Cardiac muscle cell (in vitro differentiated cells and primary cell): ENCODE measurements around the gene ZNF579. TPM values are rescaled to one million over a fixed set of nuclear protein-coding genes. Genes with fewer than 3 reads are reported as not detected.
A peak's percentile ranks its signal among the peaks of the same experiment; 100 is the strongest.
"Not testable (repeated sequence)": the region's sequence is repeated elsewhere in the genome, so short reads cannot be mapped to it uniquely, and the experiment has no call there.

ENCODE experiments used
- DNase-seq, 2 donors: peaks; one replicate each; pipeline versions ENCODE4 v3.0.0 to v3.0.0-alpha.2; 2010 to 2017; ENCODE audit warnings: low read depth in 1 of 2, low spot score in 1 of 2
- H3K27ac ChIP-seq: fragments of 200-600 bp; sonication (generic); 2 replicates; pipeline ENCODE4 v1.5.1; 2016
- H3K27me3 ChIP-seq: fragments of 200-600 bp; sonication (generic); 2 replicates; pipeline ENCODE4 v1.6.0; 2016; ENCODE audit warnings: control low read depth
- H3K36me3 ChIP-seq: fragments of 200-600 bp; sonication (generic); 2 replicates; pipeline ENCODE4 v1.5.1; 2016; ENCODE audit warnings: control low read depth
- H3K4me1 ChIP-seq: fragments of 200-600 bp; sonication (generic); 2 replicates; pipeline ENCODE4 v1.8.1; 2017; ENCODE audit warnings: low read depth, mild to moderate bottlenecking, mixed run types
- H3K4me3 ChIP-seq: fragments of 200-600 bp; sonication (generic); 2 replicates; pipeline ENCODE4 v1.5.1; 2016; ENCODE audit warnings: mild to moderate bottlenecking
- H3K9me3 ChIP-seq: fragments of 200-600 bp; sonication (generic); 2 replicates; pipeline ENCODE4 v1.5.1; 2017; ENCODE audit warnings: low read depth, mild to moderate bottlenecking, control low read depth
- CTCF ChIP-seq: IDR thresholded peaks from 2 replicates; pipeline ENCODE4 v1.5.1; 2012; ENCODE audit warnings: low read depth, mild to moderate bottlenecking, low read length
- polyA plus RNA-seq: library from polyadenylated mRNA; unstranded; fragments of >200 nt; fragmentation: Nextera tagmentation; extraction: Ambion mirVana; gene quantifications from 2 replicates; pipeline ENCODE4 v1.2.1, GENCODE V29; 2016
- total RNA-seq: library from RNA; depleted of rRNA; stranded (reverse); fragments of >200 nt; gene quantifications from 2 replicates; pipeline ENCODE4 v1.2.3, GENCODE V29; 2016

The ZNF579 gene
- total and polyA plus RNA-seq, 2 experiments from 2014 or later, result 10.3 to 14.9 TPM

- Histone ChIP-seq H3K9me3 (no peaks in the 10 kb centered on the region), H3K27ac (no peak overlapping the region), H3K36me3 (peaks cover 8% of the 10 kb centered on the region), H3K4me3 (peak overlapping the region; percentile 72), H3K27me3 (no peaks in the 10 kb centered on the region), H3K4me1 (no peaks in the 10 kb centered on the region)
- DNase-seq, result no peak
- TF ChIP-seq CTCF, result no peak
These were observed 1.6 kb downstream of the ZNF579 start for GRCh38 chr19:55578761-55579747.

GRCh38 chr19:55578031-55578760 is 2.5 kb downstream of the ZNF579 start:
- Histone ChIP-seq H3K4me1 (no peaks in the 10 kb centered on the region), H3K27ac (no peak overlapping the region), H3K36me3 (peaks cover 8% of the 10 kb centered on the region), H3K27me3 (no peaks in the 10 kb centered on the region), H3K4me3 (no peak overlapping the region), H3K9me3 (no peaks in the 10 kb centered on the region)
- no peak for TF ChIP-seq CTCF
- no peak for DNase-seq

- no peak for TF ChIP-seq CTCF
- no peak overlapping the region for H3K27ac ChIP-seq
- no peaks in the 10 kb centered on the region for H3K9me3 ChIP-seq
- H3K4me1 ChIP-seq, result no peaks in the 10 kb centered on the region
- no peak for DNase-seq
- peaks cover 8% of the 10 kb centered on the region for H3K36me3 ChIP-seq
- H3K4me3 ChIP-seq, result no peak overlapping the region
- no peaks in the 10 kb centered on the region for H3K27me3 ChIP-seq
These were observed 3.9 kb downstream of the ZNF579 start for GRCh38 chr19:55576746-55577145.

DNA sequence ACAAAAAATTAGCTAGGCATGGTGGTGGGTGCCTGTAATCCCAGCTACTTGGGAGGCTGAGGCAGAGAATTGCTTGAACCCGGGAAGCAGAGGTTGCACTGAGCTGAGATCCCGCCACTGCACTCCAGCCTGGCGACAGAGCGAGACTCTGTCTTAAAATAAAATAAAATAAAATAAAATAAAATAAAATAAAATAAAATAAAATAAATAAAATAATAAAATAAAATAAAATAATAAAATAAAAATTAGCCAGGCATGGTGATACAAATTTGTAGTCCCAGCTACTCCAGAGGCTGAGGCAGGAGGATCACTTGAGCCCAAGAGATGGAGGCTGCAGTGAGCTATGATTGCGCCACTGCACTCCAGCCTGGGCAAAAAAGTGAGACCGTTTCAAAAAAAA is 6.7 kb downstream of the ZNF579 start:
- H3K4me1 ChIP-seq, H3K27ac ChIP-seq, H3K27me3 ChIP-seq, DNase-seq, H3K9me3 ChIP-seq, H3K36me3 ChIP-seq, H3K4me3 ChIP-seq: not testable (repeated sequence)

DNA sequence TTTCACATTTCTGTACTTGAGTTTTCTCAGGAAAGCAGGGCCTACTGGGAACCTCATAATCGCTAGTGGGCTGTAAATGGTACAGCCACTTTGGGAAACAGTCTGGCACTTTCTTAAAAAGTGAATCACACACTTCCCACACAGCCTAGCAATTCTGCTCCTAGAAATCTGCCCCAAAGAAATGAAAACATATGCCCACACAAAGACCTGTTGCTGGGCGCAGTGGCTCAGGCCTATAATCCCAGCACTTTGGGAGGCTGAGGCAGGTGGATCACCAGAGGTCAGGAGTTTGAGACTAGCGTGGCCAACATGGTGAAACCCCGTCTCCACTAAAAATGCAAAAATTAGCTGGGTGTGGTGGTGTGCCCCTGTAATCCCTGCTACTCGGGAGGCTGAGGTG is 11.2 kb downstream of the ZNF579 start:
- not testable (repeated sequence) for H3K9me3 ChIP-seq, H3K4me1 ChIP-seq, H3K27ac ChIP-seq, H3K36me3 ChIP-seq, DNase-seq, H3K4me3 ChIP-seq, H3K27me3 ChIP-seq

GRCh38 chr19:55567708-55568328 is 12.8 kb downstream of the ZNF579 start:
- DNase-seq, result no peak
- Histone ChIP-seq H3K9me3 (no peaks in the 10 kb centered on the region), H3K36me3 (no peaks in the 10 kb centered on the region), H3K27me3 (no peaks in the 10 kb centered on the region), H3K4me1 (peaks cover 6% of the 10 kb centered on the region), H3K4me3 (no peak overlapping the region), H3K27ac (no peak overlapping the region)
- no peak for TF ChIP-seq CTCF
